ENCODE measurements around the gene TBC1D5. TPM values are rescaled to one million over a fixed set of nuclear protein-coding genes. Genes with fewer than 3 reads are reported as not detected.
A peak's percentile ranks its signal among the peaks of the same experiment; 100 is the strongest.

TBC1D5 gene
- total and polyA plus RNA-seq, 5 donors from 2014 or later, result 27.6 to 61.6 (median 36.4) TPM

DNA sequence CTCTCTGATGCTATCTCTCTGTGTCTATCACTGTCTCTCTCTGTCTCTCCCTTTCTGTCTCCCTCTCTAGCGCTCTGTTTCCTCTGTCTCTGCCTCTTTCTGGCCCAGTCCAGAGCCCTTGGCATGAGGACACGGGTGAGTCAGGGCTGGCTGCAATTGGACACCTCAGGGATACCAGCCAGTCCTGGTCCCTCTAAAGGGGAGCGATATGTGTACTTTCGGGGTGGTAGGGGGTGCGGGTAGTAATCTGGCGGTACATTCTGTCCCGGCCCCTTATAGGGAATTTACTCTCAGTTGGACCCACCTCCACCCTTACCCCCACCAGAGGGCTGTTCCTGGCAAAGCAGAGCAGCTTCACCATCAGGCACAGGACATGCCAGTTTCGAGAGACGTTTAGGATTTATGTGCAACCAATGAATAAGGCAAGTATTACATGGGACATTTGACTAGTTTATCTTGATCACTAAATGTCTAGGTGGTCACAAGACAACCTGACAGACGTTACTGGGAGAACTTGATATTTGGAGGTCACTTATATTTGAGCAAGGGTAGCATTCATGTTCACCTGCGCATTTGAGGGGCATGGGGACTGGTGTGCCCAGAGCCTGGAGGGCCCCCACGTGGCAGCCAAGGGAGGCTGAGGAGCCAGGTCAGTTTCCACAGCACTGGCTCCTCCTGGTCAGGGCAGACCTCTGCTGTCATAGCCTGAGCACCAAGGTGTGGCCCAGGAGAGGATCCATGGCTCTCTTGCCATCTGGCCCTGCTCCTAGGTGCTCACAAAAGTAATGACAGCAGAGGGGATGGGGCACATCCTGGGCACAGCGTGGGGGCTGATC is 601.5 kb downstream of the TBC1D5 start:
- Histone ChIP-seq H3K27ac (ENCODE audit: insufficient read depth, low read length, poor library complexity, severe bottlenecking) (no peak overlapping the region), H3K4me3 (ENCODE audit: low read depth, low read length) (no peak overlapping the region)

DNA sequence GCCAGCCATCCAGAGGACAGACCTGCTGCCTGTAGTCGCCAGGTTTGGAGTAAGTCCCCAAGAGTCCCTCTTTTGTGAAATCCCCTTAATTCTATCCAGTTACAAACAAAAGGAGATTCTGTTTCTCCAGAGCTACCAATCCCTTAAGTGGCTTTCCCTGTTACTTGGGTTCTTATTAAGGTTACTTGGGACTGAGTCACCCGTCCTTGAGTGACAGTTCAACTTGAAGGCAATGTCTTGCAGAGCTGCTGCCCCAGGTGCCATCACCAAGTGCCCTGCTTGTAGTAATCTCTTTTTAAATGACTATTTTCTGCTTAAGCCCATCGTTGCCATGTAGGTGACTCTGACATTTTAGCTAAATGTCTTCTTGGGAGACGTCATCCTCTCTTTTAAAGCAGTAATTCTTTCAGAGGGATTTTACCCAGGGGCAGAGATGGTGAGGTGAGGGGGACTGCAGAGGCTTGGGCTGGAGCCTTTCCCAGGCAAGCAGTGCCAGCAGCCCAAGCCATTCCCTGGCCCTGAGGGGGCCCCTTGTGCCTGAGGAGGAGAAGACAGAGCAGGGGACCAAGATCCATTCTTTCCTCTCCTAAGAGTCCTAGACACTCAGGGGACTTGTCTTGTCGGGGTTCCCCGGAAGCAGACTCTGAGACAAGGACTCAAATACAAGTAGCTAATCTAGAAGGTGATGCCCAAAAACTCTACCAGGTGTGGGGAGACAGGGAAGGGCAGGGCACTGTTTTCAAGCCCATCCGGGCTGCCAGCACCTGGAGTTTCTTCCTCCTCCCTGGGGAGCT is 604.0 kb downstream of the TBC1D5 start:
- Mint-ChIP-seq H3K9me3 (peaks cover 0 to 2% (median 0%) of the 10 kb centered on the region in 7 donors), H3K4me3 (no peak overlapping the region), H3K27ac (no peak overlapping the region)

More for the DNA sequence above, 601.5 kb downstream of the TBC1D5 start:
- H3K36me3 ChIP-seq (ENCODE audit: control insufficient read depth, insufficient read depth, low read length), result no peaks in the 10 kb centered on the region
- Mint-ChIP-seq H3K4me1 (no peaks in the 10 kb centered on the region), H3K4me3 (no peak overlapping the region), H3K27ac (no peak overlapping the region), H3K27me3 (no peaks in the 10 kb centered on the region), H3K36me3 (no peaks in the 10 kb centered on the region), H3K9me3 (peaks cover 0 to 2% (median 0%) of the 10 kb centered on the region in 7 donors)
- DNase-seq, result no peak
- no peak for ATAC-seq (ENCODE audit: low read depth in 2 of 2)
- H3K9me3 ChIP-seq (ENCODE audit: control insufficient read depth in 2 of 2, low read length in 2 of 2), result no peaks in the 10 kb centered on the region
- H3K27me3 ChIP-seq (ENCODE audit: control insufficient read depth, insufficient read depth, low read length), result no peaks in the 10 kb centered on the region
- H3K4me1 ChIP-seq (ENCODE audit: control insufficient read depth, insufficient read depth, low read length, poor library complexity, severe bottlenecking), result no peaks in the 10 kb centered on the region

DNA sequence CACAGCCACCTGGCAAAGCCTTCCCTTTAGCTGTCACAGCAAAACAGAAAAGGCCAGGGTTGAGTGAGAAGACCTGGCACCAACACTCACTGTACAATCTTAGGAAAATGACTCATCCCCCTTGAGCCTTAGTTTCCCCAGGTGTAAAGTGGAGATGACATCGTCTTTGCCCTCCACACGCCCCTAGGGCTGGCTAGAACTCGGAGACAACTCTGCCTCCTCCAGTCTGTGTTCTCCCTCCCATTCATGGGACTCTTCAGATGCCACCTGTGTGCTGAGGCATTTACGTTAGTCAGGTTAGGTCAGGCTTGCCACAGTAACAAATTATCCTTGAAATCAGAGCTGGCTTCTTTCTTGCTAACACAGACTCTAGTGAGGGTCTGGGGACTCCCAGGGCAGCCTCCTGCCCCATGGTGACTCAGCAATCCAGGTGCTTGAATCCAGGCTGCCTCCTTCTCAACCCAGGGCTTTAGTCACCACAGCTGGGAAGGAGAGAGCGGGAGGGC is 605.1 kb downstream of the TBC1D5 start:
- H3K4me1 ChIP-seq (ENCODE audit: control insufficient read depth, insufficient read depth, low read length, poor library complexity, severe bottlenecking), result no peaks in the 10 kb centered on the region
- H3K9me3 Mint-ChIP-seq, result peaks cover 0 to 2% (median 0%) of the 10 kb centered on the region in 7 donors
- H3K27me3 Mint-ChIP-seq, result no peaks in the 10 kb centered on the region
- no peaks in the 10 kb centered on the region for H3K36me3 Mint-ChIP-seq
- ATAC-seq (ENCODE audit: low read depth in 2 of 2) (no peak), DNase-seq (no peak)
- H3K36me3 ChIP-seq (ENCODE audit: control insufficient read depth, insufficient read depth, low read length), result no peaks in the 10 kb centered on the region
- H3K27ac ChIP-seq (ENCODE audit: insufficient read depth, low read length, poor library complexity, severe bottlenecking), result no peak overlapping the region
- H3K9me3 ChIP-seq (ENCODE audit: control insufficient read depth in 2 of 2, low read length in 2 of 2), result no peaks in the 10 kb centered on the region
- H3K4me3 ChIP-seq (ENCODE audit: low read depth, low read length), result no peak overlapping the region
- no peak overlapping the region for H3K4me3 Mint-ChIP-seq
- H3K27me3 ChIP-seq (ENCODE audit: control insufficient read depth, insufficient read depth, low read length), result no peaks in the 10 kb centered on the region
- H3K27ac Mint-ChIP-seq, result no peak overlapping the region
- H3K4me1 Mint-ChIP-seq, result no peaks in the 10 kb centered on the region

More for the DNA sequence above, 604.0 kb downstream of the TBC1D5 start:
- H3K27me3 ChIP-seq (ENCODE audit: control insufficient read depth, insufficient read depth, low read length), result no peaks in the 10 kb centered on the region
- no peaks in the 10 kb centered on the region for H3K4me1 ChIP-seq (ENCODE audit: control insufficient read depth, insufficient read depth, low read length, poor library complexity, severe bottlenecking)
- Mint-ChIP-seq H3K27me3 (no peaks in the 10 kb centered on the region), H3K4me1 (no peaks in the 10 kb centered on the region), H3K36me3 (no peaks in the 10 kb centered on the region)
- no peak overlapping the region for H3K4me3 ChIP-seq (ENCODE audit: low read depth, low read length)
- no peak for ATAC-seq (ENCODE audit: low read depth in 2 of 2)
- H3K9me3 ChIP-seq (ENCODE audit: control insufficient read depth in 2 of 2, low read length in 2 of 2), result no peaks in the 10 kb centered on the region
- H3K27ac ChIP-seq (ENCODE audit: insufficient read depth, low read length, poor library complexity, severe bottlenecking), result no peak overlapping the region
- no peaks in the 10 kb centered on the region for H3K36me3 ChIP-seq (ENCODE audit: control insufficient read depth, insufficient read depth, low read length)
- no peak for DNase-seq

DNA sequence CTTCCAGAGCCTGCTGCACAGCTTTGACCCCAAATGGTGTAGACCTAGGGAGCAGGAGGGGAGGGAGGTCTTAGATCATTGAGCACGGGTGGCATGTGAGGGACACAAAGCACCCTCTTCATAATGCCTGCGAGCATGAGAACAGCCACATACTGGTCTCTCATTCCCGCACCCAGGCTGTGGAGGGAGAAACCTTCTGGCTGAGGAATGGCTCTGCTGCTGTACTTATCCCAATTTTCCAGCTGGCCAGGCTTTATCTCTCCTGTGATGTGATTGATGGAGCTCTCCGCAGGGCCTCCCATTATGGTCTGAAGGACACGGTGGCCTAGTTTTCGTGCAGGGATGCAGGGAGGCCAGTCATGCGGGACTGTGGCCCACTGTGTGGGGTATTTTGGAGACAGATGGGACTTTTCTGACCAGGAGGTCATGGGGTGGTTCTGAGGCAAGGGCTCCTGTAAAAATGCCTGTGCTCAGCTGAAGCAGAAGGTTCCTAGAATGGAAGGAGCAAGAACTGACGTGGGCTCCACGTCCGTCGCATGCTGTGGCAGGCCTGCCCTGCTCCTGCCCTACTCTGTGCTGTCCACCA is 606.2 kb downstream of the TBC1D5 start:
- DNase-seq (no peak), ATAC-seq (ENCODE audit: low read depth in 2 of 2) (no peak)
- H3K27ac Mint-ChIP-seq, result no peak overlapping the region
- peaks cover 0 to 6% (median 0%) of the 10 kb centered on the region in 7 donors for H3K9me3 Mint-ChIP-seq
- H3K27me3 Mint-ChIP-seq, result no peaks in the 10 kb centered on the region
- H3K4me3 ChIP-seq (ENCODE audit: low read depth, low read length), result no peak overlapping the region
- H3K4me1 ChIP-seq (ENCODE audit: control insufficient read depth, insufficient read depth, low read length, poor library complexity, severe bottlenecking), result no peaks in the 10 kb centered on the region
- no peaks in the 10 kb centered on the region for H3K9me3 ChIP-seq (ENCODE audit: control insufficient read depth in 2 of 2, low read length in 2 of 2)
- peaks cover 0 to 2% (median 0%) of the 10 kb centered on the region in 4 donors for H3K4me1 Mint-ChIP-seq
- no peak overlapping the region for H3K27ac ChIP-seq (ENCODE audit: insufficient read depth, low read length, poor library complexity, severe bottlenecking)
- H3K27me3 ChIP-seq (ENCODE audit: control insufficient read depth, insufficient read depth, low read length), result no peaks in the 10 kb centered on the region
- H3K4me3 Mint-ChIP-seq, result no peak overlapping the region
- no peaks in the 10 kb centered on the region for H3K36me3 ChIP-seq (ENCODE audit: control insufficient read depth, insufficient read depth, low read length)
- no peaks in the 10 kb centered on the region for H3K36me3 Mint-ChIP-seq

DNA sequence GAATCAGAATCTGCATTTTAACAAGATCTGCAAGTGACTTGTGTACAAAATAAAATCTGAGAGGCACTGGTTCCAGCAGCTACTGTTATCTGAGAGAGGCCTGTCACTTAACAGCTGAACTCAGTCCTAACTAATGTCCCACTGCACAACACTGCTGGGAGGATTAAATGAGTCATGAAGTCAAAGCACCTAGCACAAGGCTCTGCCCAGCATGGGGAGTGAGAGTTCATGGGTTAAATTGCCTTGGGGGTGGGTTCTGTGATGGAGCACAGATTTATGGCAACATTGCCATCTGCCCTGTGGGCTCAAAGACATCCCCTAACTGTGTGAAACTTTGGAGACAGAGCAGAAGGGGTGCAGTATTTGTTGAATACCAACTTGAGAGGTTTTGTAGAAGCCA is 606.7 kb downstream of the TBC1D5 start:
- Mint-ChIP-seq H3K36me3 (no peaks in the 10 kb centered on the region), H3K4me1 (peaks cover 0 to 2% (median 0%) of the 10 kb centered on the region in 4 donors), H3K9me3 (peaks cover 0 to 6% (median 0%) of the 10 kb centered on the region in 7 donors), H3K4me3 (no peak overlapping the region), H3K27me3 (no peaks in the 10 kb centered on the region), H3K27ac (no peak overlapping the region)
- no peak for DNase-seq
- no peak for ATAC-seq (ENCODE audit: low read depth in 2 of 2)
- Histone ChIP-seq H3K4me1 (ENCODE audit: control insufficient read depth, insufficient read depth, low read length, poor library complexity, severe bottlenecking) (no peaks in the 10 kb centered on the region), H3K27ac (ENCODE audit: insufficient read depth, low read length, poor library complexity, severe bottlenecking) (no peak overlapping the region), H3K36me3 (ENCODE audit: control insufficient read depth, insufficient read depth, low read length) (no peaks in the 10 kb centered on the region), H3K4me3 (ENCODE audit: low read depth, low read length) (no peak overlapping the region), H3K27me3 (ENCODE audit: control insufficient read depth, insufficient read depth, low read length) (no peaks in the 10 kb centered on the region), H3K9me3 (ENCODE audit: control insufficient read depth in 2 of 2, low read length in 2 of 2) (no peaks in the 10 kb centered on the region)

DNA sequence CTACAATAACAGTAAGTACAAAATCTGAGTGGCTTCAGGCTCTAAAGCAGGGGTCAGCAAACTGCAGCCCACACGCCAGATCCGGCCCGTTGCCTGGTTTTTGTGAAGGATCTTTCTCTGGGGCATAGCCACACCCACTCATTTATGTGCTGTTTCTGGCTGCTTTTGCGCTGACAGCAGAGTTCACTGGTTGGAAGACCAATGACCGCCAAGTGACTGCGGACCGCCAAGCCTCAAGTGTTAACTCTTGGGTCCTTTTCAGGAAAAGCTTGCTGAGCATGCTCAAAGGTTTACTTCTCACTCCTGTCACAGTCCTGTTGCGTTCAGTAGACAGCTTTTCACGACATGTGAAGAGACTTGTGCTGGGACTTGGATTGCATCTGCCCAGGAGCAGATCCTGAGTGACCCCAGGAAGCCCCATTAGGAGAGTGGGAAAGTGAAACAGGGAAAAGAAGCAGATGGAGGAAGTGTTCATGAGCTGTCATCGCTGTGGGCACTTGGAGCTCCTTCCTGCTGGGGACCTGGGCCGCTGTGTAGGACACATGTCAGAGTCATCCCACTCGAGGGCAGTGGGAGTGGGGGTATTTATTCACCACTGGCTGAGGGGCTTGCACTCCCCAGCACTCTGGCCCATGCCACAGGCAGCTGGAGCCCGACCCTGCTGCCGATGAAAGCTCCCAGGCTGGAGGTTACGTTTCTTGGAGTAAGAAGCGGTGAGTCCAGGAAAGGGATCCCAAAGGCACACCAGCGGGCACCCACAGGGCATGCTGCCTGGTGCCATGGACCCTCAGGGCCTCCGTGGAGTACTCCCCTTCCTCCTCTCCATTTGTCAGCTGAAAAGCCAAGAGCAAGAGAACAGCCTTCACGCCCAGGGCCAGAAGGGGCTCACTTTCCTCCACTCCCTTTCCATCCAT is 608.5 kb downstream of the TBC1D5 start:
- ATAC-seq (ENCODE audit: low read depth in 2 of 2) (no peak), DNase-seq (no peak)
- H3K27me3 ChIP-seq (ENCODE audit: control insufficient read depth, insufficient read depth, low read length), result no peaks in the 10 kb centered on the region

More for the DNA sequence above, 608.5 kb downstream of the TBC1D5 start:
- H3K4me3 Mint-ChIP-seq, result no peak overlapping the region
- Histone ChIP-seq H3K4me3 (ENCODE audit: low read depth, low read length) (no peak overlapping the region), H3K27ac (ENCODE audit: insufficient read depth, low read length, poor library complexity, severe bottlenecking) (no peak overlapping the region), H3K4me1 (ENCODE audit: control insufficient read depth, insufficient read depth, low read length, poor library complexity, severe bottlenecking) (no peaks in the 10 kb centered on the region), H3K36me3 (ENCODE audit: control insufficient read depth, insufficient read depth, low read length) (no peaks in the 10 kb centered on the region), H3K9me3 (ENCODE audit: control insufficient read depth in 2 of 2, low read length in 2 of 2) (no peaks in the 10 kb centered on the region)
- H3K27ac Mint-ChIP-seq, result peak overlapping the region in 1 of 3 donors; percentile 62
- H3K4me1 Mint-ChIP-seq, result peaks cover 0 to 2% (median 0%) of the 10 kb centered on the region in 4 donors
- H3K27me3 Mint-ChIP-seq, result no peaks in the 10 kb centered on the region
- peaks cover 0 to 4% (median 0%) of the 10 kb centered on the region in 7 donors for H3K9me3 Mint-ChIP-seq
- H3K36me3 Mint-ChIP-seq, result no peaks in the 10 kb centered on the region

Data from CD4-positive, CD25-positive, alpha-beta regulatory T cell (primary cell).